Aorta (tissue), 5 donors: ENCODE data around the gene GLB1L. TPM values are rescaled to one million over a fixed set of nuclear protein-coding genes. Genes with fewer than 3 reads are reported as not detected.

ENCODE experiments used
- ATAC-seq: fragments of 200-7000 bp; cut with Tn5 transposase; one replicate; pipeline ENCODE4 v1.9.1; 2022; ENCODE audit warnings: moderate library complexity; ENCODE audit not compliant: low FRiP score
- DNase-seq, 2 donors: peaks; one replicate each; pipeline ENCODE4 v3.0.0-alpha.2; 2020
- H3K27ac ChIP-seq, 2 donors: one replicate each; pipeline ENCODE4 v1.5.1; 2013; ENCODE audit warnings: low read length in 2 of 2, mild to moderate bottlenecking in 2 of 2, moderate library complexity in 2 of 2, control low read depth in 1 of 2, inconsistent platforms in 1 of 2, low read depth in 1 of 2
- H3K27me3 ChIP-seq, 2 donors: one replicate each; pipeline ENCODE4 v1.6.1; 2013; ENCODE audit warnings: control low read depth in 1 of 2, low read length in 1 of 2, mild to moderate bottlenecking in 1 of 2, moderate library complexity in 1 of 2; ENCODE audit not compliant: insufficient read depth in 2 of 2, control insufficient read depth in 1 of 2
- H3K36me3 ChIP-seq, 2 donors: one replicate each; pipeline ENCODE4 v1.6.1; 2013; ENCODE audit warnings: control low read depth in 1 of 2, low read length in 1 of 2, mild to moderate bottlenecking in 1 of 2; ENCODE audit not compliant: insufficient read depth in 2 of 2, control insufficient read depth in 1 of 2
- H3K4me1 ChIP-seq, 2 donors: one replicate each; pipeline ENCODE4 v1.6.1; 2013; ENCODE audit warnings: low read length in 2 of 2, control low read depth in 1 of 2, mild to moderate bottlenecking in 1 of 2, moderate library complexity in 1 of 2; ENCODE audit not compliant: insufficient read depth in 2 of 2, control insufficient read depth in 1 of 2
- H3K4me3 ChIP-seq, 2 donors: one replicate each; pipeline ENCODE4 v1.5.1; 2013; ENCODE audit warnings: low read length in 2 of 2, control low read depth in 1 of 2, mild to moderate bottlenecking in 1 of 2
- H3K9me3 ChIP-seq: one replicate; pipeline ENCODE4 v1.6.1; 2013; ENCODE audit warnings: mild to moderate bottlenecking, low read length; ENCODE audit not compliant: control insufficient read depth
- WGBS, 2 donors: extraction: QIAGEN DNeasy Blood & Tissue Kit; methylation state at CpG; one replicate each; pipeline ENCODE4 v1.1.7; 2013; 5-methylcytosine and 5-hydroxymethylcytosine counted together
- intact Hi-C, 2 donors: fragments of 100-400 bp; cut with DNase I; formaldehyde crosslinking; loops; one replicate each; pipeline versions ENCODE4 v1.14.2 to v1.15.0; 2022
- polyA plus RNA-seq, 2 donors: library from polyadenylated mRNA; stranded (reverse); fragments of 200-250 nt; gene quantifications; one replicate each; pipeline ENCODE4 v1.2.3, GENCODE V29; 2013
- total RNA-seq, 2 donors: library from RNA; stranded (reverse); fragmentation: NEBNext Ultra II Directional; extraction: Animal tissue kit (Norgen Biotek cat#: 25700); gene quantifications; one replicate each; pipeline ENCODE4 v1.2.1, GENCODE V29; 2021
- donor health status: healthy with polysubstance abuse.
- donor health status: Bipolar disorder and iron deficiency.
- donor health status: DM: no; HTN: no; CAD: no.
- donor health status: DM: no; HTN: no; CAD: no.
- donor health status: DM: yes; HTN: yes; CAD: no.

The GLB1L gene
- total and polyA plus RNA-seq, 4 donors, result 2.7 to 7.1 (median 3.3) TPM

- ATAC-seq (no peak), DNase-seq (no peak)
- Histone ChIP-seq H3K36me3 (peaks cover 0 to 8% of the 10 kb centered on the region in 2 donors), H3K4me1 (peaks cover 0 to 2% of the 10 kb centered on the region in 2 donors), H3K4me3 (no peak overlapping the region), H3K27me3 (no peaks in the 10 kb centered on the region), H3K9me3 (no peaks in the 10 kb centered on the region), H3K27ac (no peak overlapping the region)
- 88 to 89% methylated on average over 17 of the region's 17 CpGs for WGBS, 2 donors
- intact Hi-C loops, result no loop called here
Observed at GRCh38 chr2:219282943-219283581, 37.8 kb upstream of the GLB1L start.

- Histone ChIP-seq H3K27ac (no peak overlapping the region), H3K9me3 (no peaks in the 10 kb centered on the region), H3K27me3 (no peaks in the 10 kb centered on the region), H3K4me3 (no peak overlapping the region), H3K4me1 (peaks cover 0 to 4% of the 10 kb centered on the region in 2 donors), H3K36me3 (peaks cover 0 to 8% of the 10 kb centered on the region in 2 donors)
- intact Hi-C loops, result no loop called here
- 88 to 89% methylated on average over 5 of the region's 5 CpGs for WGBS, 2 donors
- no peak for ATAC-seq
- no peak for DNase-seq
Observed at GRCh38 chr2:219282375-219282774, 37.1 kb upstream of the GLB1L start.

DNA sequence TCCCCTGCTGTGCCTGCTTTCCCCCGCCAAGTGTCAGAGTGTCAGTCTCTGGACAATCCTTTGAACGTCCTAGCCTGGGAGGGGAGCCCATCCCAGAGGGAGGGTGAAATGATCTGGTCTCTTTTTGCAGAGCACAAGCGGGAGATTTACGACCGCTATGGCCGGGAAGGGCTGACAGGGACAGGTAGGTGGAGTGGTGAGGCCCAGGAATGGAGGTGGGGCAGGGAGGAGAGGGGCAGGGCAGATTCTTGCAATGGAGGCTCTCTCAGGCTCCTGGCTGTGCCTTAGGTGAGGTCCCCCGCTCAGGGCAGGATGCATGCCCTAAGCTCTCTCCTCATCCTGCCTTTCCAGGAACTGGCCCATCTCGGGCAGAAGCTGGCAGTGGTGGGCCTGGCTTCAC, 36.3 kb upstream of the GLB1L start:
- peaks cover 0 to 4% of the 10 kb centered on the region in 2 donors for H3K4me1 ChIP-seq
- H3K4me3 ChIP-seq, result no peak overlapping the region
- ATAC-seq, result no peak
- H3K27ac ChIP-seq, result no peak overlapping the region
- H3K36me3 ChIP-seq, result peaks cover 0 to 8% of the 10 kb centered on the region in 2 donors
- WGBS, 2 donors, result 82 to 83% methylated on average over 8 of the region's 8 CpGs
- no peaks in the 10 kb centered on the region for H3K9me3 ChIP-seq
- H3K27me3 ChIP-seq, result no peaks in the 10 kb centered on the region
- intact Hi-C loops, result no loop called here
- no peak for DNase-seq

DNA sequence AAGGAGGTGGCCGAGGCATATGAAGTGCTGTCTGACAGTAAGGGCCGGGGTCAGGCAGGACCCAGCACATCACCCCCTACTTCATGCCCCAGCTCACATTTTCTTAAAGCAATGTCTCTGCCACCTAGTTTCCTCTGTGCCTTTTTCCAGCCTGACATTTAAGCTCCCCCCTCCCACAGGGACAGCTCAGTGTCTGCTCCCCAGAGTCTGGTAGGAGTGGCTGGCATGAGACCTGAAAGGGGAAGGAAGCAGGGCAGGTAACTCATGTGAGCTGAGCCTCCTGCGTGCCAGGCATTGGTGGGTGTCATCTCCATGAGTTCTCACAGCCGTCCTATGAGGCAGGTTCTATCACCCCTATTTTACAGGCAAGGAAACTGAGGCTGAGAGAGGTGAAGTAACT, 35.4 kb upstream of the GLB1L start:
- Histone ChIP-seq H3K4me1 (peaks cover 0 to 4% of the 10 kb centered on the region in 2 donors), H3K27ac (no peak overlapping the region), H3K36me3 (peaks cover 0 to 8% of the 10 kb centered on the region in 2 donors), H3K9me3 (no peaks in the 10 kb centered on the region), H3K4me3 (no peak overlapping the region), H3K27me3 (no peaks in the 10 kb centered on the region)
- ATAC-seq (no peak), DNase-seq (peak in 1 of 2 donors; percentile 25)
- WGBS, 2 donors, result 87 to 89% methylated on average over 4 of the region's 4 CpGs
- intact Hi-C loops, result no loop called here

DNA sequence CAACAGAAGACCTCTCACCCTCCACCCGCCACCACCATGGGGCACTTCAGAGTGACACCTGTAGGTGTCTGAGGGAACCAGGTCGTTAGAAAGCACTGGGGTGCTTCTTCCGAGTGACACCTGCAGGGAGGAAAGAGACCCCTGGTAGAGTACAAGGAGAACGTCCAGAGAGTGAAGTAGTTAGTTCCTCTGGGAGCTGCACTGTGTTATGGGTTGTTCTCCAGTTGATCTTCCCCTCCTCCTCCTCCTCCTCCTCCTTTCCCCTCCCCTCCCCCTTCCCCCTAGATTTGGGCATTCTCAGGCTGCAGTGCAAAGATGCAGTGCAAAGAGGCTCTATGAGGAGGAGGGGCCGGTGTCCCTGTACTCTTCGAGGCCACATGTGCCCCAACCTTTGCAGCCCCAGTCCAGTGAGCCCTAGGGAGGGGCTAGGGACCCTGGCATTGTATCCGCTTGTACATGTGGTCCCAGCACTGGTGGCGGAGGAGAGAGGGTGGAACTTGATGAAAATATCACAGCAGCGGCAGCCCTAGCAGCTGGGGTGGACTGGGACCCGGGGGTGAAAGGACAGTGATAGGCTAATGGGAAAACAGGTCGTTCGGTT, 34.8 kb upstream of the GLB1L start:
- Histone ChIP-seq H3K27ac (peak overlapping the region in 1 of 2 donors; percentile 46), H3K36me3 (peaks cover 0 to 6% of the 10 kb centered on the region in 2 donors), H3K4me3 (peak overlapping the region; percentile 45 to 46), H3K27me3 (no peaks in the 10 kb centered on the region), H3K4me1 (peaks cover 0 to 4% of the 10 kb centered on the region in 2 donors), H3K9me3 (no peaks in the 10 kb centered on the region)
- DNase-seq, result peak in 1 of 2 donors; percentile 68
- intact Hi-C loops, result loop anchor here (1.0 to 2.0 kb wide), 3 partner anchors 9 to 51 kb away; partner anchors contain the start of genes ANKZF1 (in 1 of the 2), ATG9A (in 1 of the 2), TUBA4A (in 1 of the 2) and TUBA4B (in 1 of the 2)
- no peak for ATAC-seq
- WGBS, 2 donors, result 29 to 30% methylated on average over 12 of the region's 12 CpGs

DNA sequence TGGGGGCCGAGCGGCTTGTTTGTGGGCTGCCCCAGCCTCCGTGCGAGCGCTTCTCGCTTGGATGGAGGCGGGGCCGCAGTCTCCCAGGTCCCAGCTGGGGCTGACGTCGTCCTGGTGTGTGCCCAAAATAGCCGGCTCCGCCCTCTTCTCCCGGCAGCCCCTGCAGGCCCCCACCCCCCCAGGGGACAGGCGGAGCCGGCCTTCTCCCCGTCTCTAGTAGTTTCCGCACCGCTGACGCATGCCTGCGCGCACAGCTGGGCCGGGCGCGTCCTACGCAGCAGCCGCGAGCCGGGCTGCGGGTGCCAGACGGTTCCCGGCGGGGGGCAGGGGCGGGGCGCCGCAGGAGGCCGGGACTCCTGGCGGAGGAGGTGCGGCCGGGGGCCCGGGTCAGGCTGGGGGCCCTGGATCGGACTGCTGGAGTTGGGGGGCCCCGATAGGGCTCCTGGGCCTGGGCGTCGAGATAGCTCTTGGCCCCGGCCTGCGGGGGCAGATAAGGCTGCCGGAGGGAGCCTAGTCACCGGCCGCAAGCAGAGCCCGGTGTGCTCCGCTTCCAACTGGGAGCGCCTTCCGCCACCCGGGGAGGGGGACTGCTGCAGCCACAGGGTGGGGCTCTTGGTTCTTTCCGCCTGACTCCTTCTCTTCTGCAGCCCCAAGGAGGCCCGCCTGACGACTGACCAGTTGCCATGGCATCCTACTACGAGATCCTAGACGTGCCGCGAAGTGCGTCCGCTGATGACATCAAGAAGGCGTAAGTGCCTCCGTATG, 34.1 kb upstream of the GLB1L start, which contains the start of gene DNAJB2:
Gene DNAJB2 (plus strand): TSS at position 216 of the 765 bp plus-strand sequence. CDS start 468 bp downstream, at position 684.
- Histone ChIP-seq H3K4me3 (peak within 1 kb of the TSS; percentile 45 to 46), H3K27me3 (no peaks in the 10 kb centered on the region), H3K27ac (peak within 1 kb of the TSS; percentile 53 to 76), H3K36me3 (peaks cover 0 to 3% of the 10 kb centered on the region in 2 donors), H3K9me3 (no peaks in the 10 kb centered on the region), H3K4me1 (peaks cover 0 to 4% of the 10 kb centered on the region in 2 donors)
- intact Hi-C loops, result loop anchor here (1.0 to 2.0 kb wide), 3 partner anchors 10 to 50 kb away; partner anchors contain the start of genes ANKZF1 (in 1 of the 2), ATG9A (in 1 of the 2), TUBA4A (in 1 of the 2) and TUBA4B (in 1 of the 2)
- ATAC-seq (peak; percentile 97), DNase-seq (peak; percentile 100)
- 0 to 1% methylated on average over 48 to 65 of the region's 65 CpGs for WGBS, 2 donors

DNA sequence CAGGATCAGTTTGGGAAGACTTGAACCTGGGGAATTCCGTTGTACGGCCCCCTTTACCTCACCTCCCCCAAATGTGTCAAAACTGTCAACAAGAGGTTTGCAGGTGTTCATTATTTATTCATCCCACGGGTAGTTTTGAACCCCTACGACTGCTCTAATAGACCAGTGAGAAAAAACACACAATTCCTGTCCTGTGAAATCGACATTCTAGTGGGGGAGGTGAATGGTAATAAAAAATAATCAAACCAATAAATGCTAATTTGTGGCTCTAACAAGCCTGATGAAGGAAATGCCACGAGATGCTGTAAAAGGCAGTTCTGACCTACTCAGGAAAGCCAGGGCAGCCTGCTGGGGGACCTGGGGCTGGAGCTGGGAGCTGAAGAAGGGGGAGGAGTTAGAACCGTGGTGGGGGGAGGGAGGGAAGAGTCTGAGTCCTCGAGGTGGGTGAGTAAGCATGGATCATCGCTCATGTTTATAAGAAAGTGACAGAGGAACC, 33.5 kb upstream of the GLB1L start:
- intact Hi-C loops, result loop anchor here (1.0 to 2.0 kb wide), 4 partner anchors 11 to 49 kb away; partner anchors contain the start of genes ANKZF1 (in 1 of the 2), ATG9A (in 1 of the 2), TUBA4A (in 1 of the 2) and TUBA4B (in 1 of the 2)
- no peak for ATAC-seq
- peak overlapping the region; percentile 53 to 76 for H3K27ac ChIP-seq
- H3K9me3 ChIP-seq, result no peaks in the 10 kb centered on the region
- no peaks in the 10 kb centered on the region for H3K27me3 ChIP-seq
- DNase-seq, result no peak
- H3K36me3 ChIP-seq, result peaks cover 0 to 3% of the 10 kb centered on the region in 2 donors
- 14% methylated on average over 9 of the region's 9 CpGs for WGBS, 2 donors
- peaks cover 0 to 4% of the 10 kb centered on the region in 2 donors for H3K4me1 ChIP-seq
- peak overlapping the region in 1 of 2 donors; percentile 22 for H3K4me3 ChIP-seq
